Fibroblast of pulmonary artery (primary cell): Measurements from ENCODE around the gene SEMA6D.
A peak's percentile ranks its signal among the peaks of the same experiment; 100 is the strongest.

Experiments used
- DNase-seq: peaks from one replicate; pipeline ENCODE4 v3.0.0-alpha.2; 2010; ENCODE audit warnings: low read depth
- H3K4me3 ChIP-seq: replicated peaks from 2 replicates; pipeline ENCODE4 v1.5.1; 2011; ENCODE audit warnings: low read depth, mild to moderate bottlenecking, control low read depth, low read length, moderate library complexity
- TF ChIP-seq, protein P1 (sequence below): IDR thresholded peaks from 2 replicates; pipeline ENCODE4 v1.5.1; 2011; ENCODE audit warnings: mild to moderate bottlenecking, control low read depth, low read length, inconsistent platforms; ENCODE audit errors: missing control alignments

The SEMA6D gene

DNA sequence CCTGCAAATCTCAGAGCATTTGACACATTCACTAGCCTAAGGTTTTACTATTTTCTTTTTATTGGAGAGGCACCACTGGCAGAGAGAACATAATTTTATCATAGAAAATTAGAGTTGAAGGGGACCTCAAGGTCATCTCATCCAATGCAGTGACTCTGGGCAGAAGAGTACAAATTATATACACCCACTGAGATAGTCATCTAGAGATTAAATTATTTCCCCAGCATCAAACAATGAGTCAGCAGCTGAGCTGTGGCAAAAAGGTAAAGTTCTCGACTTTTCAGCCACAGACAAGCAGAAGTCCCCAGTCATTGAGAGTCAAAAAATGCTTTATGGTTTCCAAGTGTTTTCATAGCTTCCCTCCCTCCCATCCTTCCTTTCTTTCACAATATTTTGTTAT, 39.3 kb upstream of the SEMA6D start:
- H3K4me3 ChIP-seq, result no peak overlapping the region
- TF ChIP-seq, protein P1, sequence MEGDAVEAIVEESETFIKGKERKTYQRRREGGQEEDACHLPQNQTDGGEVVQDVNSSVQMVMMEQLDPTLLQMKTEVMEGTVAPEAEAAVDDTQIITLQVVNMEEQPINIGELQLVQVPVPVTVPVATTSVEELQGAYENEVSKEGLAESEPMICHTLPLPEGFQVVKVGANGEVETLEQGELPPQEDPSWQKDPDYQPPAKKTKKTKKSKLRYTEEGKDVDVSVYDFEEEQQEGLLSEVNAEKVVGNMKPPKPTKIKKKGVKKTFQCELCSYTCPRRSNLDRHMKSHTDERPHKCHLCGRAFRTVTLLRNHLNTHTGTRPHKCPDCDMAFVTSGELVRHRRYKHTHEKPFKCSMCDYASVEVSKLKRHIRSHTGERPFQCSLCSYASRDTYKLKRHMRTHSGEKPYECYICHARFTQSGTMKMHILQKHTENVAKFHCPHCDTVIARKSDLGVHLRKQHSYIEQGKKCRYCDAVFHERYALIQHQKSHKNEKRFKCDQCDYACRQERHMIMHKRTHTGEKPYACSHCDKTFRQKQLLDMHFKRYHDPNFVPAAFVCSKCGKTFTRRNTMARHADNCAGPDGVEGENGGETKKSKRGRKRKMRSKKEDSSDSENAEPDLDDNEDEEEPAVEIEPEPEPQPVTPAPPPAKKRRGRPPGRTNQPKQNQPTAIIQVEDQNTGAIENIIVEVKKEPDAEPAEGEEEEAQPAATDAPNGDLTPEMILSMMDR, result no peak
- no peak for DNase-seq

DNA sequence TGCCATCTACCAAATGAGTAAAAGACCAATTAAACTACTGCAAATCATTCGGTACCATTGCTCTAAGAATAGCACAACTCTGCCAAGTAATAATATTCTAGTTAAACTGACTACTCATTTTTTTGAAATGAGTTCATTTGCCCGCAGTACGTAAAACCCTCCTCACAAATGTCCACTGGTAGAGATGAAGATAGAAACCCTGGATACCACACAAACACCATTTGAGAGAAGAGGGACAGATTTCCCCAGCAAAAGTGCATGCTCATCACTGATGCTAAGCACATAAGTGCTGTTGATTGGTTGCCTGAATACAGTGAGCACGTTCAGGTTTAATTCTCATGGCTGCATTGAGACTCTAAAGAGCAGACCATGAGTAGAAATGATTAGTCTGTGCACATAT, 34.6 kb upstream of the SEMA6D start:
- DNase-seq, result no peak
- no peak overlapping the region for H3K4me3 ChIP-seq
- TF ChIP-seq, protein P1, result no peak

- no peak for DNase-seq
- TF ChIP-seq, protein P1, result no peak
- no peak overlapping the region for H3K4me3 ChIP-seq
Observed at GRCh38 chr15:47685141-47685870, 32.0 kb upstream of the SEMA6D start.

- H3K4me3 ChIP-seq, result no peak overlapping the region
- DNase-seq, result peak; percentile 31
- TF ChIP-seq, protein P1, result no peak
Observed at GRCh38 chr15:47688573-47689086, 28.7 kb upstream of the SEMA6D start.

DNA sequence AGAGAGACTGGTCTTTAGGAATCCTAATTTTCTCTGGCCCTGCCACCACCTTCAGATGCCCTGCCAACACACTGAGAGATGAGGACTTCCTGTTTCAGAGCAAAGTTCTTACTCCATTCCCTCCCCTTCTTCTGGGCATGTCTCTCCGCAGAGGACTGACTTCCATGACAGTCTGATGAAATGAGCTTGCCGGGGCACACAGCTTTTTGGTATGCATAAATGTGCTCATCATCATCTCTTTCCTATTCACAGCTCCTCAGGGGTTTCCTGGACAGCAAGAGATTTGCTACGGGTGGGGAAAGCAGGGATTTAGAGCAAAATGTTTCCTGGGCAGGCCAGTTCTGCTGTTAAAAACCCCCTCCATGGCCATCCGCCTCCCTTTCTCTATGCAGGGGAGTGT, 27.6 kb upstream of the SEMA6D start:
- no peak overlapping the region for H3K4me3 ChIP-seq
- no peak for DNase-seq
- TF ChIP-seq, protein P1, result no peak

GRCh38 chr15:47691882-47692281, 25.4 kb upstream of the SEMA6D start:
- TF ChIP-seq, protein P1, result no peak
- no peak for DNase-seq
- no peak overlapping the region for H3K4me3 ChIP-seq

DNA sequence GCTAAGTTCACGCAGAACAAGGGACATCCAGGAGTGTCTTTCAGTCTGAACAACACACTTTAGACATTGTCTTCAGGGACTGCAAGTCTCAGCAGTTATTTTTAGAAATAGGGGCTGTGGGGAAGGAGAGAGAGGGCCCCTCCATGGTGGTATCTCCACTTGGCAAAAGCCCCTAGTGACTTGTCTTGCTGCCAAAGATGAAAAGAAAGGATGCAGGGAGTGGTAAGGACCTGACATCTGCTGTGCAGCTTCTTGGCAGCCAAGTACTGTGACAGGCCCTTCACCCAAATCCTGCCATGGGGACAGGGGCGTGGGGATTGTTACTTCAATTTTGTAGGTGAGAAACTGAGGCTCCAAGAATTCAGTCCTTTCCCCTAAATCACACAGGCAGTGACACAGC, 21.0 kb upstream of the SEMA6D start:
- TF ChIP-seq, protein P1, result no peak

More for the DNA sequence above, 21.0 kb upstream of the SEMA6D start:
- no peak overlapping the region for H3K4me3 ChIP-seq
- no peak for DNase-seq
